Lower lobe of right lung (tissue), 2 donors: ENCODE data around the gene ULBP1. TPM values are rescaled to one million over a fixed set of nuclear protein-coding genes. Genes with fewer than 3 reads are reported as not detected.
"Not testable (repeated sequence)": the region's sequence is repeated elsewhere in the genome, so short reads cannot be mapped to it uniquely, and the experiment has no call there.

Source experiments
- ATAC-seq, 2 donors: fragments of 200-7000 bp; cut with Tn5 transposase; one replicate each; pipeline ENCODE4 v1.9.1; 2020 to 2022; ENCODE audit warnings: mild to moderate bottlenecking in 2 of 2, moderate library complexity in 2 of 2
- DNase-seq: peaks from one replicate; pipeline ENCODE4 v3.0.0-alpha.2; 2020
- H3K27ac ChIP-seq: fragments of 200-600 bp; one replicate; pipeline ENCODE4 v1.8.0; 2022
- H3K27me3 ChIP-seq: fragments of 200-600 bp; one replicate; pipeline ENCODE4 v1.8.0; 2022; ENCODE audit warnings: low read depth
- H3K36me3 ChIP-seq: fragments of 200-600 bp; one replicate; pipeline ENCODE4 v1.8.0; 2022; ENCODE audit warnings: mild to moderate bottlenecking
- H3K4me1 ChIP-seq: fragments of 200-600 bp; one replicate; pipeline ENCODE4 v1.8.0; 2022
- H3K4me3 ChIP-seq: fragments of 200-600 bp; one replicate; pipeline ENCODE4 v1.8.0; 2022; ENCODE audit warnings: mild to moderate bottlenecking
- H3K9me3 ChIP-seq: fragments of 200-600 bp; one replicate; pipeline ENCODE4 v1.8.0; 2022
- intact Hi-C: fragments of 100-400 bp; cut with DNase I; formaldehyde crosslinking; loops from one replicate; pipeline ENCODE4 v1.11.0; 2022
- total RNA-seq: library from RNA; stranded (reverse); fragmentation: NEBNext Ultra II Directional; extraction: Animal tissue kit (Norgen Biotek cat#: 25700); gene quantifications from one replicate; pipeline ENCODE4 v1.2.1, GENCODE V29; 2021
- TF ChIP-seq, protein P1 (sequence below): fragments of 200-600 bp; IDR thresholded peaks from one replicate; pipeline ENCODE4 v1.8.0; 2022; ENCODE audit warnings: antibody characterized with exemption, mild to moderate bottlenecking
- donor health status: DM: no; HTN: yes; CAD: no; lungs with severe emphysema.

ULBP1 gene
- total RNA-seq, 1 donor from 2014 or later: 2.0 TPM

DNA sequence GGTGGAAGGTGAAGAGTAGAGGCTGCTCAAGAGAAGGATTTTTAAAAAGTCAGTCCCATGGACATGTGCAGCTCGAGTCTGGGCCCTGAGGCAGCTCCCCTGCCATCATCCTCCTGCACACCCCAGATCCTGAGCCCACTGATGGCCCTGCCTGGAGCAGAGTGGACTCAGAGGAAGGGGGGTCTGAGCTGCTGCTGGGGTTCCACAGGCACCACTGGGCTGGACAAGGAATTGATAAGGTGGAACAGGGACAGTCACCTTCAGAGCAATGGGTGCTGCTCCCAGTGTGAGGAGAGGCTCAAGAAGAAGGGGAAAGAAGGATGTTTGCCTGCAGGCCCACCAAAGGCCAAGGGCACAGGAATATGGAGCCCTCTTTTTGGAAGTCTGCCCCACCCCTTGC is 15.7 kb upstream of the ULBP1 start:
- intact Hi-C loops: no loop called here

DNA sequence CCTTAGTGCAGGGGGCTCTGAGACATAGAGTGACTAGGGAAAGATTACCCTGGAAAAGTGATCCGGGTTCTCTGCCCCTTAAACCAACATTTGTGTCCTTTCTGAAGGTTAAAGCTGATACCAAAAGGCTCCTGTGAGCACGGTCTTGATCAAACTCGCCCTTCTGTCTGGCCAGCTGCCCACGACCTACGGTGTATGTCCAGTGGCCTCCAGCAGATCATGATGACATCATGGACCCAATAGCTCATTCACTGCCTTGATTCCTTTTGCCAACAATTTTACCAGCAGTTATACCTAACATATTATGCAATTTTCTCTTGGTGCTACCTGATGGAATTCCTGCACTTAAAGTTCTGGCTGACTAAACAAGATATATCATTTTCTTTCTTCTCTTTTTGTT is 15.1 kb upstream of the ULBP1 start:
- H3K9me3 ChIP-seq: no peaks in the 10 kb centered on the region
- H3K27ac ChIP-seq: no peak overlapping the region
- no peak overlapping the region for H3K4me3 ChIP-seq
- TF ChIP-seq, protein P1, sequence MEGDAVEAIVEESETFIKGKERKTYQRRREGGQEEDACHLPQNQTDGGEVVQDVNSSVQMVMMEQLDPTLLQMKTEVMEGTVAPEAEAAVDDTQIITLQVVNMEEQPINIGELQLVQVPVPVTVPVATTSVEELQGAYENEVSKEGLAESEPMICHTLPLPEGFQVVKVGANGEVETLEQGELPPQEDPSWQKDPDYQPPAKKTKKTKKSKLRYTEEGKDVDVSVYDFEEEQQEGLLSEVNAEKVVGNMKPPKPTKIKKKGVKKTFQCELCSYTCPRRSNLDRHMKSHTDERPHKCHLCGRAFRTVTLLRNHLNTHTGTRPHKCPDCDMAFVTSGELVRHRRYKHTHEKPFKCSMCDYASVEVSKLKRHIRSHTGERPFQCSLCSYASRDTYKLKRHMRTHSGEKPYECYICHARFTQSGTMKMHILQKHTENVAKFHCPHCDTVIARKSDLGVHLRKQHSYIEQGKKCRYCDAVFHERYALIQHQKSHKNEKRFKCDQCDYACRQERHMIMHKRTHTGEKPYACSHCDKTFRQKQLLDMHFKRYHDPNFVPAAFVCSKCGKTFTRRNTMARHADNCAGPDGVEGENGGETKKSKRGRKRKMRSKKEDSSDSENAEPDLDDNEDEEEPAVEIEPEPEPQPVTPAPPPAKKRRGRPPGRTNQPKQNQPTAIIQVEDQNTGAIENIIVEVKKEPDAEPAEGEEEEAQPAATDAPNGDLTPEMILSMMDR: no peak
- peaks cover 37% of the 10 kb centered on the region for H3K27me3 ChIP-seq
- intact Hi-C loops: no loop called here
- H3K4me1 ChIP-seq: no peaks in the 10 kb centered on the region
- no peaks in the 10 kb centered on the region for H3K36me3 ChIP-seq
- ATAC-seq: no peak
- DNase-seq: no peak

More for the DNA sequence above, 15.7 kb upstream of the ULBP1 start:
- no peak overlapping the region for H3K27ac ChIP-seq
- H3K4me3 ChIP-seq: no peak overlapping the region
- TF ChIP-seq, protein P1: no peak
- no peaks in the 10 kb centered on the region for H3K36me3 ChIP-seq
- ATAC-seq: no peak
- H3K27me3 ChIP-seq: peaks cover 31% of the 10 kb centered on the region
- no peaks in the 10 kb centered on the region for H3K4me1 ChIP-seq
- no peaks in the 10 kb centered on the region for H3K9me3 ChIP-seq
- no peak for DNase-seq

DNA sequence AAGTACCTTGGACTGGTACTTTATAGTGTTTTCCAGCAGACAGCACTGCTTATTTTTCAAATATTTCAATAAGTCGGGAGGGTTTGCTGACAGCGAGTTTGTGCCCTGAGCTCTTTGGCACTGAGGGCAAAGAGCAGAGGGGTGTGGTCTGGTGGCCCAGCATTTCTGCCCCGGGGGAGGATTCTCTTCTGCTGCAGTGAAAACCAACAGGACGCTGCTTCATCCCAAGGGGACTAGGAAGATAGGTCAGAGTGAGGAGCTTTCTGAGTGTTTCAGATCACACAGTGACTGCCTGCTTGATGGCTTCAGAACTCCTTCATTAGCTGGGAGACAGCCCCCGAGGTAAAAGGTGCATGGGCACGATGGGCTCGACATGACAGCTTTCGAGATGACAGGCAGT is 13.3 kb upstream of the ULBP1 start:
- intact Hi-C loops: no loop called here
- peaks cover 54% of the 10 kb centered on the region for H3K27me3 ChIP-seq

DNA sequence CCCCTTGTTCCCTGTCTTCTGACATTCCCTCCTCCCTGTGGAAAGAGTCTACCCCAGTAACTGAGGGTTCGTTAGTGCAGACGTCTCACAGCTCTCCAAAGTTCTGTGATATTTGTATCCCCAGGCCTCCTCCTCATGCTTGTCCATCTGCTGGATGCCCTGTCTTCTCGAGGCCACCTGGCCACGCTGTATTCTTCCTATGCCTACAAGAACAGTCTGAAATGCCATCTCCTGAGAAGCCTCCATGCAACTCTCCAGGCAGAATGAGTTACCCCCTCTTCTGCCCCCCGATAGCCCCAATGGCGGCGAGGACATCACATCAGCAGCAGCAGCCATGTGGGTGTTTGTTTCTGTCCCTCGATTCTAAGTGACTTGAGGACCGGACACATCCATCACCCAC is 12.6 kb upstream of the ULBP1 start:
- Histone ChIP-seq H3K4me1 (peaks cover 6% of the 10 kb centered on the region), H3K4me3 (no peak overlapping the region), H3K27ac (no peak overlapping the region), H3K9me3 (no peaks in the 10 kb centered on the region), H3K36me3 (no peaks in the 10 kb centered on the region), H3K27me3 (peaks cover 61% of the 10 kb centered on the region)
- no peak for DNase-seq
- TF ChIP-seq, protein P1: no peak
- intact Hi-C loops: no loop called here
- no peak for ATAC-seq

More for the DNA sequence above, 13.3 kb upstream of the ULBP1 start:
- DNase-seq: no peak
- TF ChIP-seq, protein P1: no peak
- Histone ChIP-seq H3K36me3 (no peaks in the 10 kb centered on the region), H3K4me1 (peaks cover 6% of the 10 kb centered on the region), H3K27ac (no peak overlapping the region), H3K4me3 (no peak overlapping the region), H3K9me3 (no peaks in the 10 kb centered on the region)
- no peak for ATAC-seq

DNA sequence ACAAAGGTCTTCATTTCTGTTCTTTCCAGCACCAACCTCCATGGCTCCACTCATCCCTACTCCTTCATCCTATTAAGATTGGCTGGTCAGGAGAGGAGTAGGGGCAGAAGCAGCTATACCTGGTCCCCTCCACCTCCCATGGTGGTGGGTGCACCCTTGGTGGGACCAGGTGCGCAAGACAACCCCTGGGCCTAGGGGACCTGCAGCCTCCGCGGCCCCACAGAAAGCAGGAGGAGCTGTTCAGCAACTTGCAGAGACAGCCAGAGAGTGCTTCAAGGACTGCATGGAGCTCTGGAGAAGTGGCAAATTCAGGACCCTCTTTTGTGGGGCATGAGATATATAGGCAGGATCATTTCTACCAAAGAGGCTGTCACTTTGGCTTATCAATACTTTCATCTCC is 12.1 kb upstream of the ULBP1 start:
- H3K9me3 ChIP-seq: no peaks in the 10 kb centered on the region
- H3K27me3 ChIP-seq: peaks cover 63% of the 10 kb centered on the region
- intact Hi-C loops: no loop called here
- H3K4me3 ChIP-seq: no peak overlapping the region
- peaks cover 6% of the 10 kb centered on the region for H3K4me1 ChIP-seq
- ATAC-seq: no peak
- TF ChIP-seq, protein P1: no peak
- H3K36me3 ChIP-seq: no peaks in the 10 kb centered on the region
- DNase-seq: no peak
- no peak overlapping the region for H3K27ac ChIP-seq

DNA sequence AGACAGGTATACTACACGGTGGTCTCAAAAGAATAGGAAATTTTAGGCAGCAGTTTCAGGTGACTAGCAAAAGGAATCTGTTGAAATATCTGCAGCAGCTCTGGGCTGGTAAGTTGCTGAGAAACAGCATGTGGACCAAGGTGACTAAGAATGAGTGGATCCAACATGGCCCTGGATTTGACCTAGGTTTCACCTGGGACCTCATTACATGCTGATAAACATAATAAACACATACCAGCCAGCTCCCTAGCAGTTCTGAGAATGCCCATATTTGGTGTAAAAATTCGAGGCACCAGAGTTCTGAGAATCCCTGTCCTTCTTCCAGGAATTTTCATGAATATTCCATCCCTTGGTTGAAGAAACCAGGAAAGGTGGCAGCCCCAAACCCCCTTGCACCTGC is 10.4 kb upstream of the ULBP1 start:
- DNase-seq, intact Hi-C loops, H3K36me3 ChIP-seq, ATAC-seq, H3K9me3 ChIP-seq, H3K27ac ChIP-seq, H3K4me3 ChIP-seq, H3K4me1 ChIP-seq: not testable (repeated sequence)
- H3K27me3 ChIP-seq: peaks cover 75% of the 10 kb centered on the region

DNA sequence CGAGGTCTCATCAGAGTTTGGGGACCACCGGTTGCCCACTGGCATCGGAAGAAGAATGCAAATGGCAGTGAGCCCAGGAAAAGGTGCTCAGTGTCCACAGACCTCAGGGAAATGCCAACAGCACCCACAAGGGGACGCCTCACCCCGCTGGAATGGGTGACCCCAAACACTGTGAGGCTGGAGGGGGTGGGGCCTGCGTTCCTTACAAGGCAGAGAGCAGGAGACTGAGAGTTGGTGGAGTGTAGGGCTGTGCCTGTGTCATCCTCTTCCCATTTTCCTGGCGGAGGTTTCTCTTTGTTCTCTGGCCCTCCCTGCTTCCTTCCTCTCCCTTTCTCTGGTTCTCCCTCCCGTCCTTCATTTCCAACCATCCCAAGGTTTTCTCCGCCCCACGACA is 9.8 kb upstream of the ULBP1 start:
- H3K36me3 ChIP-seq, H3K9me3 ChIP-seq, intact Hi-C loops, H3K4me1 ChIP-seq, DNase-seq, H3K27ac ChIP-seq, H3K4me3 ChIP-seq: not testable (repeated sequence)
- ATAC-seq: peak; percentile 81 to 84
- peaks cover 75% of the 10 kb centered on the region for H3K27me3 ChIP-seq

DNA sequence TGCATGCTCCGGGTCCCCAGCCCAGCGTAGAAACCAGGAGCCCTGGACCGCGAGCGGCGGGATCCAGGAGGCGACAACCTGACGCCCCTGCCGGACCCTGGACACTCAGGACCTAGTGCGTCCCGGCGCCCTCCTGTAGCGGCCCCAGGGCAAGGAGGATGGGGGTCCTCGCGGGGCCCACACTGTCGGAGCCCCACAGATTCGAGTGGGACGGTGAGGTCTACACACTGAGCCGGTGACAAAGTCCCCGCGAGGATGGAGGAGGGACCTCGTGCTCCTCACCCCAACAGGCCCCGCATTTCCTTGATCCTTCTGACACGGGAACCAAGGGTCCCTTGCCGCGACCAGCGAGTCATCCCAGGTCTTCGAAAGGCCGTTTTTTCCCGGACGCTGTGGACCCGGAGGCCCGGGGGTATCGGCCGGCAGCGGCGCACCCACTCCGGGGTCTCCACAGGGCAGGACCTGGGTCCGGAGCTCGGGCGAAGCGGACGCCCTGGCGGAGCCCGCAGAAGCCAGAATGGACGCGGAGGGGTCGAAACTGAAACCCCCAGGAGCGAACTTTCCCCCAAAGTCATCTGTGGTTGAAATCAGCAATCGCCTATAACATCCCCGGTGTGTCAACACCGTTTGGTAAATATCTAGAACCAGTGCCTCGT is 9.3 kb upstream of the ULBP1 start:
- DNase-seq, intact Hi-C loops, H3K4me3 ChIP-seq, H3K36me3 ChIP-seq, H3K9me3 ChIP-seq, H3K4me1 ChIP-seq, H3K27ac ChIP-seq: not testable (repeated sequence)
- H3K27me3 ChIP-seq: peaks cover 71% of the 10 kb centered on the region
- peak; percentile 32 to 44 for ATAC-seq

DNA sequence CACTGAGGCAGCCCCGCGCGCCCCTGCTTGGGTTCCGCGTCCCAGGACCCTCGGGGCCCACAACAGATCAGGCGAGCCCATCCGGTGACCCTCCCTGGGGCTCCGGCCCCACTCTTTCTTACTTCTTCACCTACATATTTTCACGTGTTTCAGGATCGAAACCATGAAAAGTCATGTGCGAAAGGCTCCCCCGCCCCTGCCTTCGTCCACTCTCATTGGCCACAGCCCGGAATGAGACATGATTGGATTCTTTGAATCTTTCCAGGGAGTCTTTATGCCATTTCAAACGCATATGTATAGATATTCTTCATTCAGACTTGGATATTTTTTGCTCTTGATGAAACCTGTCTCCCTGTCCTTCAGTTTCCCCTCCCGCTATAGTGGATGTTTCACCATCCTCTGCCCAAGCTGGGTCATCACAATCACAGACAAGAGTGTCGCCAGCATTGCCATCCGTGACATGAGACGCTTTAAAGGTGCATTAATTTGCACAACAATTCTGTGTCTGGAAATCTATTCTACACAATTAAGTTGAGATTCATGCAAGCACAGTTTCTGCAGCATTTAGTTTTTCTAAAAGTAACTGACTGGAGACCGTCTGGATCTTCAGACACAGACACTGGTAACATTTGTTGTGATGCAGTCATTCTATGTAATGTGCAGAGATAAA is 8.6 kb upstream of the ULBP1 start:
- H3K9me3 ChIP-seq, H3K36me3 ChIP-seq, H3K27ac ChIP-seq, intact Hi-C loops, H3K4me1 ChIP-seq, ATAC-seq, H3K4me3 ChIP-seq, DNase-seq: not testable (repeated sequence)
- peaks cover 70% of the 10 kb centered on the region for H3K27me3 ChIP-seq
